Stimulated activated CD8-positive, alpha-beta memory T cell treated with anti-CD3 and anti-CD28 coated beads, Interleukin-2, amount 100 ng/mL, for 48 hours (primary cell): ENCODE data around the gene FTO.
"Not testable (repeated sequence)": the region's sequence is repeated elsewhere in the genome, so short reads cannot be mapped to it uniquely, and the experiment has no call there.

Source experiments
- DNase-seq, 2 donors: peaks; one replicate each; pipeline ENCODE4 v3.0.0-alpha.2; 2020; ENCODE audit warnings: low read depth in 2 of 2

FTO gene

GRCh38 chr16:53703590-53704444 lies at the start of gene FTO, which contains the start of gene RPGRIP1L:
Gene FTO (plus strand): TSS chr16:53704156.
Gene RPGRIP1L (minus strand): TSS chr16:53703859. CDS start chr16:53700723, 3,136 bp downstream.
- peak; percentile 92 to 97 for DNase-seq

GRCh38 chr16:53654946-53655345 lies 49.0 kb upstream of the FTO start:
- DNase-seq = no peak

- DNase-seq = no peak
Measured at GRCh38 chr16:53662072-53662471, 41.9 kb upstream of the FTO start.

GRCh38 chr16:53664724-53665345 lies 39.1 kb upstream of the FTO start:
- DNase-seq = peak in 1 of 2 donors; percentile 1

GRCh38 chr16:53666786-53667415 lies 37.1 kb upstream of the FTO start:
- no peak for DNase-seq

GRCh38 chr16:53668869-53669268 lies 35.1 kb upstream of the FTO start:
- DNase-seq = no peak

GRCh38 chr16:53672461-53672860 lies 31.5 kb upstream of the FTO start:
- DNase-seq = no peak

- no peak for DNase-seq
Measured at GRCh38 chr16:53673189-53673588, 30.8 kb upstream of the FTO start.

- DNase-seq = no peak
Measured at GRCh38 chr16:53678155-53678554, 25.8 kb upstream of the FTO start.

- no peak for DNase-seq
Measured at GRCh38 chr16:53678756-53679343, 25.1 kb upstream of the FTO start.

- DNase-seq = no peak
Measured at GRCh38 chr16:53680756-53681155, 23.2 kb upstream of the FTO start.

GRCh38 chr16:53681354-53681753 lies 22.6 kb upstream of the FTO start:
- DNase-seq = no peak

- DNase-seq = not testable (repeated sequence)
Measured at GRCh38 chr16:53685334-53685733, 18.6 kb upstream of the FTO start.

- no peak for DNase-seq
Measured at GRCh38 chr16:53686710-53687109, 17.2 kb upstream of the FTO start.

- no peak for DNase-seq
Measured at GRCh38 chr16:53689636-53690035, 14.3 kb upstream of the FTO start.

GRCh38 chr16:53690771-53691170 lies 13.2 kb upstream of the FTO start:
- DNase-seq = no peak

GRCh38 chr16:53692146-53692545 lies 11.8 kb upstream of the FTO start:
- DNase-seq = no peak

GRCh38 chr16:53693320-53693719 lies 10.6 kb upstream of the FTO start:
- no peak for DNase-seq

- no peak for DNase-seq
Measured at GRCh38 chr16:53695070-53695469, 8.9 kb upstream of the FTO start.

GRCh38 chr16:53698271-53698670 lies 5.7 kb upstream of the FTO start:
- DNase-seq = not testable (repeated sequence)

- DNase-seq = no peak
Measured at GRCh38 chr16:53704445-53704813, 473 bp downstream of the FTO start.

GRCh38 chr16:53707671-53708070 lies 3.7 kb downstream of the FTO start:
- no peak for DNase-seq
